OCI-M2 (cell line): ENCODE data around the gene TRIM9.
A peak's percentile ranks its signal among the peaks of the same experiment; 100 is the strongest.
"Not testable (repeated sequence)": the region's sequence is repeated elsewhere in the genome, so short reads cannot be mapped to it uniquely, and the experiment has no call there.

ENCODE experiments used
- DNase-seq: peaks from one replicate; lab custom pipeline; 2025; ENCODE audit not compliant: unreplicated experiment; lab: John Stamatoyannopoulos, UW

Gene TRIM9

DNA sequence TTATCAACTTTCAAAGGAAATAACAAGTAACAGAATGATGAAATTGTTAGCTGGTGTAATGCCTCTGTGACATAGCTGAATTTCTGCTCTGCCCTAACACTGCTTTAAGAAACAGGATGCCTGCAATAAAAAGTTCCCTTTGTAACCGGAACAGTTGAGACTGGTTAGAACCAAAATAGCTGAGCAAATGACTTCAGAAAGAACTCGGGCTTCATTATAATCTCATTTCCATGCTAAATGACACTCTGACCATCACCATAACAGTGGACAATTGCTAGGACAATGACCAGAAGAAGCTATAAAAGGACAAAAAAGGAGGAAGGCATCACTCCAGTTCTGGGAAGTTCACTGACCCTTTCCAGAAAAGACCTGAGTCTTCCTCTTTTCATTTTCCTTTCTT lies 127.1 kb downstream of the TRIM9 start:
- no peak for DNase-seq

DNA sequence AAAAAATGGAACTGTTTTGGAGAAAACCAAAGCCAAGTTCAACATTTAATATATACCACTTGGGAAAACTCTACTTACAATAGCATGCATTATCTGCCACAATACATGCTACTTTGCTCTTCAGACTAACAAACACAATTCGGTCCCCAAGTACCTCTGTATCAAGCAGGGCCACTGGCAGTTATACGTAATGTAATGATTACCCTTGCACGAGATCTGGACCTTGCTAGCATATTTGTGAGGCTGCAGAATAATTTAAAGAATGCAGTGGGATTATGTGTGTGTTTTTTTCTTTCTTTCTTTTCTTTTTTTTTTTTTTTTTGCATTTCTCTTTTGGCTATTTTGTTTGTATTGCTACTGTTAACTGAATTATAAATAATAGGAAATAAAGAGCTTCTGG lies 127.8 kb downstream of the TRIM9 start:
- no peak for DNase-seq

DNA sequence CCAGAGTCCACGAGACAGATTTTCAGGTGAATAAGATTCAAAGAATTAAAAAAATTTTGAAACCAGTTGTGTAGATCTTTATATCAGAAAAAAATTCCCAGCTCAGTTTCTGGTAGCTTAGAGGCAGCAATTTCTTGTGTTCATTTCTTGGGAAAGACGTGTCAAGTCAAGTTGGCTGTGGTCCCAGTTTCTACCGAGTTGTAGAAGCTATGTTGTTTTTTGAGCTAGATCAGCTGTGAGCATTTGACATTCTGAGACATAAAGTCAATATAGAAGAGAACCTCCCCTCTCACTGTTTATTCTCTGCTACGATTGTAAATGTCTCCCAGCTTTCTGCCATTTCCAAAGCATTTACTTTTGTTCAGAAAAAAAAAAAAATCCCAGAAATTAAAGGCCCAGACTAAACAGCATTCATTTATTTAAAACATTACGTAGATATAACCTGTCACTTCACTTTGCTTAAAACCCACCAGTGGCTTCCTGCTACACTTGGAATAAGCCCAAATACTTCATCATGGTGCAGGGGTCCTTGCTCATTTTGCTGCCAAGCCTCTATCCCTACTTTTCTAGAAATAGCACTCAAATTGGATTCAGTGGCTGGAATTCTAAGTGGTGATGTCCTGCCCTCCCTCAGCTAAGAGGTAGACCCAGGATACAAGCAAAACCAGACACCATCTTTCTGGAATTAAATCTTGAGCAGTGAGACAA lies 130.1 kb downstream of the TRIM9 start:
- DNase-seq = no peak

GRCh38 chr14:50963919-50964318 lies 131.0 kb downstream of the TRIM9 start:
- no peak for DNase-seq

DNA sequence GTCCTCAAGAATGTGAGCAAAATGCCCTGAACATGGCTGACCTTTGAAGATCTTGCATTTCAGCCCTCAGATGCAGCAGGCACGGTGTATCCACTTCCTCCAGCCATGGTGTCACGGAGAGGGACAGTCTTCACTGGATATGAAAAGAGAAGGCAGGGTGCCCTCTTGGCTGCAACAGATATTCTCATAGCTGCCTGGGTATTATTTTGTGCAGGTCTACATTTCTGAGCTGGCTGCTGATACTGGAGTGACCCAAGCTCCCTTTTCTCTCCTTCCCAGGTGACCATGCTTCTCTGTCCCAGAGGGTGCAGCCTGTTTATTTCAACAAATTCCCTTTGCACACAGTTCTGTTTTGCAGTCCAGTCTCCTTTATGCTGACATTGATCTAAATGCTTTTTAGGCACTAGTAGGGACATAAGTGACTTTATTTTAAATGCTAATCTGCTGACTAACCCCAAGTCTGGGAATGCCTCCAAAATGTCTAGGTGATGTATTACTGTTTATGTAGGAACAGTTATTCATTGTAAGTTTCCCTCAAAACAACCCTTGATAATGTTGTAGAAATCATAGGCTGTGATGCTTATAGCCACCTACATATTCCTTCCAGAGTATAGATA lies 133.2 kb downstream of the TRIM9 start:
- DNase-seq = no peak

GRCh38 chr14:50957296-50957695 lies 137.6 kb downstream of the TRIM9 start:
- no peak for DNase-seq

DNA sequence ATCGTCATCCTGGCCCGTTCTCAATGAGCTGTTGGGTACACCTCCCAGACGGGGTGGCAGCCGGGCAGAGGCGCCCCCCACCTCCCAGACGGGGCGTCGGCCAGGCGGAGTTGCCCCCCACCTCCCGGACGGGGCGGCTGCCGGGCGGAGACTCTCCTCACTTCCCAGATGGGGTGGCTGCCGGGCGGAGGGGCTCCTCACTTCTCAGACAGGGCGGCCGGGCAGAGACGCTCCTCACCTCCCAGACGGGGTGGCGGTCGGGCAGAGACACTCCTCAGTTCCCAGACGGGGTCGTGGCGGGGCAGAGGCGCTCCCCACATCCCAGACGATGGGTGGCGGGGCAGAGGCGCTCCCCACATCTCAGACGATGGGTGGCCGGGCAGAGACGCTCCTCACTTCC lies 138.5 kb downstream of the TRIM9 start:
- not testable (repeated sequence) for DNase-seq

GRCh38 chr14:50955373-50956043 lies 139.4 kb downstream of the TRIM9 start:
- no peak for DNase-seq

DNA sequence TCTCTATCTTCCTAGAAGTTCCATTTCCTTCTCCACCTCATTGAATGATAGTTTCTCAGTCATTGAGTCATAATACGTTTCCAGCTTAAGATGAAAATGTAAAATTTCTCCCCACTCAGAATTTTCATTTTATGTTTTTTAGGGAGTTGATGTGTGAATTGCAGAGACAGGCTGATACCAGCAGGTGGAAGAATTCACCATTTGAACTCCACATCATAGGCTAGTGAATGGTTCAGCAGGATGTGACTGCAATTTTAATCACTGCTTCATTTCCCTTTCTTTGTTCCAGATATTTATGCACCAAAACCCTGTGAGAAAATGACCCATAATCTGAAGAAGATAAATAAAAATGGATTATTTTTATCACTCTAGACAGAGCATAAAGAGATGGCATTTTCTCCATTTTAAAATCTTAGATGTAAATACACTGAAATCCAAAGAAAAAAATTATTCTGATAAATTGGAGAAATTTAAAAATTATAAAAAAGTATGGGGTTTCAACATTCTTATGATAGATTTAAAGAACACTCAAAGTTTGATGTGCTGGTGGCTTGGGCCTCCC lies 140.0 kb downstream of the TRIM9 start:
- DNase-seq = no peak

- DNase-seq = no peak
Measured at GRCh38 chr14:50953502-50953901, 141.4 kb downstream of the TRIM9 start.

DNA sequence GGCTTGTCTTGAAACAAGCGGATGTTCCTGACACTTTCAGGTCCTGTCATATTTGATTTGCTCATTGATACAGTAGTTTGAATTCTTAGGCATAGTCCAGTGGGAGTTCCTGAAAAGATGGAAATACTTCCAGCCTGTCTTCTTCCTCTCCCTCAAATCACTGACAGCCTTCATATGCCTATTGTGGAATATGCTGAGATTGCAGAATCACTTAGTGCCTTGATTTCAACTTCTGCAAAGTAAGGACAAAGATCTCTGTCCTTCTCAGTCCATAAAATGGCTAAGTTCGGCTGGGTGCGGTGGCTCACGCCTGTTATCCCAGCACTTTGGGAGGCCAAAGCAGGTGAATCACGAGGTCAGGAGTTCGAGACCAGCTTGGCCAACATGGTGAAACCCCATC lies 143.9 kb downstream of the TRIM9 start:
- DNase-seq = no peak

GRCh38 chr14:50948205-50948604 lies 146.7 kb downstream of the TRIM9 start:
- DNase-seq = no peak

- DNase-seq = no peak
Measured at GRCh38 chr14:50947446-50947845, 147.5 kb downstream of the TRIM9 start.

- no peak for DNase-seq
Measured at GRCh38 chr14:50946234-50946935, 148.5 kb downstream of the TRIM9 start.

GRCh38 chr14:50944647-50945413 lies 150.1 kb downstream of the TRIM9 start:
- DNase-seq = no peak

DNA sequence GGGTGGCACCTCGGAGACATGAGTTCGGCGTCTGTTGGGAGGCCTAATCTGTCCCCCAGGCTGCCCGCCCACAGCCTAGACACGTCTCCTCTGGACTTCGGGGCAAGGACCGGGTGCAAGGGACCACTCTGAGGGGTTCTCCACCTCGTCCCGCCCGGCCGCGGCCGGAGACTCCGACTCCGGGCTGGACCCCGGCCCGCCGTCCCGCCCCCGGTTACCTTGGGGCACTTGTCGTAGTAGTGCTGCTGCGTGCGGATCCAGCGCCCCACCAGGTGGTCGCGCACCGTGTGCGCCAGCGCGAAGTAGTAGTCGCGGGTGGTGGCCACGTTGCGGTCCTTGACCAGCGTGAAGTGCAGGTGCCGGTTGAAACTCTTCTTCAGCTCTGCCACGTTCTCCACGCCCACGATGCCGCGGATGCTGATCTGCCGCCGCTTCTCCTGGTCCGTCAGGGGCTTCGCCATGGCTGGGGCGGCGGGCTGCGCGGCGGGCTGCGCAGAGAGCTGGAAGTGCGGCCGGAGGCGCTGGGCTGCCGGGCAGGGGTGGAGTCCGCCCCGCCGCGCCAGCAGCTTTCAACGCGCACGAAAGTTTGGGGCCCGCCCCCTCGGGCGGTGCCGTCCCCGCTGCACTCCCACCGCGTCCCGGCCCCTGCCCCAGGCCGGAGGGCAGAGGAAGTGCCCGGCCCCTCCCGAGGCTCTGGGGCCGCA lies 150.8 kb downstream of the TRIM9 start, which contains the start of gene PYGL:
PYGL (minus strand) TSS at position 541 of the 704 bp plus-strand sequence; CDS start at position 461, 80 bp downstream.
- DNase-seq = peak; percentile 59

- DNase-seq = no peak
Measured at GRCh38 chr14:50943261-50943942, 151.5 kb downstream of the TRIM9 start.

GRCh38 chr14:50941638-50942037 lies 153.3 kb downstream of the TRIM9 start:
- DNase-seq = not testable (repeated sequence)

DNA sequence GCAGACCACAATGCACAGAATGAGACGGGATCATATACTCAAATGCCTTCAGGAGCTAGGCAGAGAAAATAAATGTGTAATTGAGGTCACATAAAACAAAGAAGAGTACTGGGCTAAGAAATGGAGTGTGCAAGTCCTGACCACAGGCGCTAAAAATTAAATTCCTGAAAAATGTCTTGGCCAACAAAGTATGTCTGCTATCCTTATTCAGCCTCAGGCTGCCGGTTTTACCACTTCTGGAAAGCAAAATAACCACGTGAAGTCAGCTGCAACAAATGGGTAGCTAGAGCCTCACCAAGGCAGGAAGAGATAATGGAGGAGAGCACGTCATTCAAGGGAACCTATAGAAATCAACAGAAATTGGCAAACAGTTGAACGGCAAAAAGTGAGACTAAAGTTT lies 153.8 kb downstream of the TRIM9 start:
- DNase-seq = no peak
